Thyroid gland (tissue), 4 donors: Measurements from ENCODE around the gene DMXL1.

ENCODE experiments used
- POLR2A ChIP-seq, 2 donors: fragments of 450-650 bp; IDR thresholded peaks; one replicate each; pipeline ENCODE4 v1.6.1; 2017; ENCODE audit warnings: antibody characterized with exemption in 2 of 2, mild to moderate bottlenecking in 2 of 2, moderate library complexity in 1 of 2
- TF ChIP-seq, protein P1 (sequence below), 6 experiments: fragments of 200-600 bp in 3 of 6; fragments of 450-650 bp in 3 of 6; sonication (generic) in 3 of 6; IDR thresholded peaks; one replicate each; pipeline ENCODE4 v1.5.1; 2016 to 2019; ENCODE audit warnings: antibody characterized with exemption in 6 of 6, mild to moderate bottlenecking in 2 of 6, inconsistent platforms in 1 of 6, moderate library complexity in 1 of 6

- no peak for TF ChIP-seq POLR2A (IDR thresholded peaks at IDR 0.05)
- TF ChIP-seq, protein P1, sequence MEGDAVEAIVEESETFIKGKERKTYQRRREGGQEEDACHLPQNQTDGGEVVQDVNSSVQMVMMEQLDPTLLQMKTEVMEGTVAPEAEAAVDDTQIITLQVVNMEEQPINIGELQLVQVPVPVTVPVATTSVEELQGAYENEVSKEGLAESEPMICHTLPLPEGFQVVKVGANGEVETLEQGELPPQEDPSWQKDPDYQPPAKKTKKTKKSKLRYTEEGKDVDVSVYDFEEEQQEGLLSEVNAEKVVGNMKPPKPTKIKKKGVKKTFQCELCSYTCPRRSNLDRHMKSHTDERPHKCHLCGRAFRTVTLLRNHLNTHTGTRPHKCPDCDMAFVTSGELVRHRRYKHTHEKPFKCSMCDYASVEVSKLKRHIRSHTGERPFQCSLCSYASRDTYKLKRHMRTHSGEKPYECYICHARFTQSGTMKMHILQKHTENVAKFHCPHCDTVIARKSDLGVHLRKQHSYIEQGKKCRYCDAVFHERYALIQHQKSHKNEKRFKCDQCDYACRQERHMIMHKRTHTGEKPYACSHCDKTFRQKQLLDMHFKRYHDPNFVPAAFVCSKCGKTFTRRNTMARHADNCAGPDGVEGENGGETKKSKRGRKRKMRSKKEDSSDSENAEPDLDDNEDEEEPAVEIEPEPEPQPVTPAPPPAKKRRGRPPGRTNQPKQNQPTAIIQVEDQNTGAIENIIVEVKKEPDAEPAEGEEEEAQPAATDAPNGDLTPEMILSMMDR (IDR thresholded peaks at IDR 0.05), result no peak
Observed at GRCh38 chr5:119131530-119132304, 60.8 kb downstream of the DMXL1 start.
